Natural killer cell (primary cell): ENCODE results near the gene DCTN2. TPM values are rescaled to one million over a fixed set of nuclear protein-coding genes. Genes with fewer than 3 reads are reported as not detected.
"Not testable (repeated sequence)": the region's sequence is repeated elsewhere in the genome, so short reads cannot be mapped to it uniquely, and the experiment has no call there.

Experiments used
- ATAC-seq, 3 donors: fragments of 150-1000 bp in 2 of 3; fragments of 200-7000 bp in 1 of 3; cut with Tn5 transposase; 1 replicate in 1 of 3; 2 replicates in 2 of 3; pipeline ENCODE4 v1.10.0; 2021; ENCODE audit warnings: mild to moderate bottlenecking in 2 of 3, moderate library complexity in 2 of 3
- DNase-seq, 2 donors: peaks; one replicate each; pipeline versions ENCODE4 v3.0.0 to v3.0.0-alpha.2; 2013 to 2021; ENCODE audit warnings: mixed read lengths in 1 of 2
- H3K27ac ChIP-seq: one replicate; pipeline ENCODE4 v1.5.1; 2013; ENCODE audit warnings: mild to moderate bottlenecking, low read length
- H3K27me3 ChIP-seq: one replicate; pipeline ENCODE4 v1.6.1; 2013; ENCODE audit warnings: low read length; ENCODE audit not compliant: control insufficient read depth, insufficient read depth
- H3K36me3 ChIP-seq: one replicate; pipeline ENCODE4 v1.6.1; 2013; ENCODE audit warnings: low read length; ENCODE audit not compliant: control insufficient read depth, insufficient read depth
- H3K4me1 ChIP-seq: one replicate; pipeline ENCODE4 v1.6.1; 2013; ENCODE audit warnings: low read length; ENCODE audit not compliant: control insufficient read depth, insufficient read depth
- H3K4me3 ChIP-seq: one replicate; pipeline ENCODE4 v1.5.1; 2013; ENCODE audit warnings: low read length
- H3K9me3 ChIP-seq: one replicate; pipeline ENCODE4 v1.6.1; 2013; ENCODE audit warnings: low read length; ENCODE audit not compliant: control insufficient read depth, insufficient read depth
- H3K27ac Mint-ChIP-seq, 2 donors: one replicate each; pipeline ENCODE4 v1.8.0; 2022; ENCODE audit warnings: mild to moderate bottlenecking in 2 of 2, mixed read lengths in 2 of 2, moderate library complexity in 1 of 2
- H3K27me3 Mint-ChIP-seq, 2 donors: one replicate each; pipeline ENCODE4 v1.8.0; 2022; ENCODE audit warnings: low read depth in 2 of 2, mixed read lengths in 2 of 2
- H3K36me3 Mint-ChIP-seq: one replicate; pipeline ENCODE4 v1.8.0; 2022; ENCODE audit warnings: mixed read lengths
- H3K4me1 Mint-ChIP-seq, 2 donors: one replicate each; pipeline ENCODE4 v1.8.0; 2022; ENCODE audit warnings: mixed read lengths in 2 of 2
- H3K4me3 Mint-ChIP-seq: one replicate; pipeline ENCODE4 v1.8.0; 2022; ENCODE audit warnings: mild to moderate bottlenecking, moderate library complexity, mixed read lengths
- H3K9me3 Mint-ChIP-seq, 2 donors: one replicate each; pipeline ENCODE4 v1.8.0; 2022; ENCODE audit warnings: mixed read lengths in 2 of 2
- WGBS: methylation state at CpG from one replicate; pipeline ENCODE4 v1.1.7; 2013; ENCODE audit warnings: missing lambda C conversion rate; ENCODE audit not compliant: insufficient coverage; 5-methylcytosine and 5-hydroxymethylcytosine counted together
- intact Hi-C: fragments of 100-400 bp; cut with micrococcal nuclease; formaldehyde crosslinking; loops from one replicate; pipeline ENCODE4 v1.14.2; 2022
- total RNA-seq, 4 donors: library from RNA; stranded (reverse); fragments of 120-200 nt in 1 of 4; gene quantifications; one replicate each; pipeline versions ENCODE4 v1.2.3 to v1.2.4, GENCODE V29; 2013 to 2022
- TF ChIP-seq, protein P1 (sequence below): fragments of 200-600 bp; IDR thresholded peaks from one replicate; pipeline ENCODE4 v1.8.0; 2022; ENCODE audit warnings: antibody characterized with exemption

Gene DCTN2
- total RNA-seq, 3 donors from 2014 or later (not counting 1 experiment from before 2014, with no cell fraction given) = 65.5 to 76.5 (median 71.8) TPM

- peak overlapping the region in 1 of 2 donors; percentile 3 for H3K27ac Mint-ChIP-seq
- H3K4me3 ChIP-seq = no peak overlapping the region
- H3K27me3 ChIP-seq = no peaks in the 10 kb centered on the region
- intact Hi-C loops = no loop called here
- no peaks in the 10 kb centered on the region for H3K9me3 Mint-ChIP-seq
- no peaks in the 10 kb centered on the region for H3K4me1 ChIP-seq
- peaks cover 13% of the 10 kb centered on the region for H3K36me3 Mint-ChIP-seq
- TF ChIP-seq, protein P1, sequence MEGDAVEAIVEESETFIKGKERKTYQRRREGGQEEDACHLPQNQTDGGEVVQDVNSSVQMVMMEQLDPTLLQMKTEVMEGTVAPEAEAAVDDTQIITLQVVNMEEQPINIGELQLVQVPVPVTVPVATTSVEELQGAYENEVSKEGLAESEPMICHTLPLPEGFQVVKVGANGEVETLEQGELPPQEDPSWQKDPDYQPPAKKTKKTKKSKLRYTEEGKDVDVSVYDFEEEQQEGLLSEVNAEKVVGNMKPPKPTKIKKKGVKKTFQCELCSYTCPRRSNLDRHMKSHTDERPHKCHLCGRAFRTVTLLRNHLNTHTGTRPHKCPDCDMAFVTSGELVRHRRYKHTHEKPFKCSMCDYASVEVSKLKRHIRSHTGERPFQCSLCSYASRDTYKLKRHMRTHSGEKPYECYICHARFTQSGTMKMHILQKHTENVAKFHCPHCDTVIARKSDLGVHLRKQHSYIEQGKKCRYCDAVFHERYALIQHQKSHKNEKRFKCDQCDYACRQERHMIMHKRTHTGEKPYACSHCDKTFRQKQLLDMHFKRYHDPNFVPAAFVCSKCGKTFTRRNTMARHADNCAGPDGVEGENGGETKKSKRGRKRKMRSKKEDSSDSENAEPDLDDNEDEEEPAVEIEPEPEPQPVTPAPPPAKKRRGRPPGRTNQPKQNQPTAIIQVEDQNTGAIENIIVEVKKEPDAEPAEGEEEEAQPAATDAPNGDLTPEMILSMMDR = no peak
- H3K4me3 Mint-ChIP-seq = no peak overlapping the region
- H3K36me3 ChIP-seq = peaks cover 43% of the 10 kb centered on the region
- H3K9me3 ChIP-seq = no peaks in the 10 kb centered on the region
- no peak overlapping the region for H3K27ac ChIP-seq
- no peak for DNase-seq
- H3K4me1 Mint-ChIP-seq = peaks cover 4 to 7% of the 10 kb centered on the region in 2 donors
- no peaks in the 10 kb centered on the region for H3K27me3 Mint-ChIP-seq
- no peak for ATAC-seq
These were observed 50.2 kb downstream of the DCTN2 start for GRCh38 chr12:57496822-57497221.

- H3K27me3 Mint-ChIP-seq, intact Hi-C loops, H3K9me3 Mint-ChIP-seq, H3K4me3 ChIP-seq, H3K27ac ChIP-seq, H3K9me3 ChIP-seq, H3K27me3 ChIP-seq, DNase-seq, H3K4me1 ChIP-seq, H3K4me3 Mint-ChIP-seq, H3K27ac Mint-ChIP-seq, ATAC-seq: not testable (repeated sequence)
- peaks cover 11% of the 10 kb centered on the region for H3K36me3 Mint-ChIP-seq
- peaks cover 4 to 12% of the 10 kb centered on the region in 2 donors for H3K4me1 Mint-ChIP-seq
- WGBS = 94% methylated on average over 40 of the region's 48 CpGs
- peaks cover 44% of the 10 kb centered on the region for H3K36me3 ChIP-seq
These were observed 51.8 kb downstream of the DCTN2 start for GRCh38 chr12:57495051-57495701.

GRCh38 chr12:57491393-57492280, 55.4 kb downstream of the DCTN2 start:
- TF ChIP-seq, protein P1 = no peak
- H3K27me3 ChIP-seq = no peaks in the 10 kb centered on the region
- no peak overlapping the region for H3K4me3 ChIP-seq
- 96% methylated on average over 14 of the region's 15 CpGs for WGBS
- peaks cover 20% of the 10 kb centered on the region for H3K4me1 ChIP-seq
- no peaks in the 10 kb centered on the region for H3K9me3 ChIP-seq
- ATAC-seq (peak in 1 of 3 donors; percentile 13), DNase-seq (peak in 1 of 2 donors; percentile 34)
- H3K27ac ChIP-seq = no peak overlapping the region
- H3K36me3 ChIP-seq = peaks cover 37% of the 10 kb centered on the region
- Mint-ChIP-seq H3K27ac (peak overlapping the region; percentile 6 to 47), H3K9me3 (no peaks in the 10 kb centered on the region), H3K36me3 (peaks cover 11% of the 10 kb centered on the region), H3K27me3 (no peaks in the 10 kb centered on the region), H3K4me3 (peak overlapping the region; percentile 1), H3K4me1 (peaks cover 23 to 29% of the 10 kb centered on the region in 2 donors)
- intact Hi-C loops = no loop called here

DNA sequence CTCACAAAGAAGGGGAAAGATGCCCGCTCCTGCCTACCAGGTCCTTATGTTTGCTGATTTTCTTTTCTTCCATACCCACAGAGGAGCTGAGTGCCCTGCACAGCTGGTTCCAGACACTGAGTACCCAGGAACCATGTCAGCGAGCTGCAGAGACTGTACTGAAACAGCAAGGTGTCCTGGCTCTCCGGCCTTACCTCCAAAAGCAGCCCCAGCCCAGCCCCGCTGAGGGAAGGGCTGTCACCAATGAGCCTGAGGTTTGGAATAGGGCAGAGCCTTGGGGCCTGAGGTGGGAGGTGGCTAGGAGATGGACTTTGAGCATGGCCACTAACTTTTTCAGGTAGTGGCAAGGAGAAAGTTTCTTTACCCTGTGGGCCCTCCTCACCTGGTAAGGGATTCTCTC, 56.9 kb downstream of the DCTN2 start:
- ATAC-seq (no peak), DNase-seq (no peak)
- no peaks in the 10 kb centered on the region for H3K9me3 ChIP-seq
- H3K27me3 ChIP-seq = no peaks in the 10 kb centered on the region
- Mint-ChIP-seq H3K4me3 (no peak overlapping the region), H3K27me3 (no peaks in the 10 kb centered on the region), H3K9me3 (no peaks in the 10 kb centered on the region), H3K36me3 (peaks cover 11% of the 10 kb centered on the region), H3K4me1 (peaks cover 23 to 29% of the 10 kb centered on the region in 2 donors), H3K27ac (peak overlapping the region in 1 of 2 donors; percentile 6)
- 96% methylated on average over 4 of the region's 4 CpGs for WGBS
- H3K4me1 ChIP-seq = peaks cover 20% of the 10 kb centered on the region
- TF ChIP-seq, protein P1 = no peak
- H3K27ac ChIP-seq = no peak overlapping the region
- intact Hi-C loops = no loop called here
- no peak overlapping the region for H3K4me3 ChIP-seq
- H3K36me3 ChIP-seq = peaks cover 34% of the 10 kb centered on the region
